MM.1S (cell line): Measurements from ENCODE around the gene SCN1A.

ENCODE experiments used
- EZH2phosphoT487 ChIP-seq: fragments of 300-600 bp; sonication (generic); IDR thresholded peaks from 2 replicates; pipeline ENCODE4 v1.6.1; 2018; ENCODE audit warnings: antibody characterized with exemption, low read length
- TF ChIP-seq, protein P1 (sequence below): fragments of 300-600 bp; sonication (generic); IDR thresholded peaks from 2 replicates; pipeline ENCODE4 v1.5.1; 2016; ENCODE audit warnings: antibody characterized with exemption, low read length, mixed read lengths

DNA sequence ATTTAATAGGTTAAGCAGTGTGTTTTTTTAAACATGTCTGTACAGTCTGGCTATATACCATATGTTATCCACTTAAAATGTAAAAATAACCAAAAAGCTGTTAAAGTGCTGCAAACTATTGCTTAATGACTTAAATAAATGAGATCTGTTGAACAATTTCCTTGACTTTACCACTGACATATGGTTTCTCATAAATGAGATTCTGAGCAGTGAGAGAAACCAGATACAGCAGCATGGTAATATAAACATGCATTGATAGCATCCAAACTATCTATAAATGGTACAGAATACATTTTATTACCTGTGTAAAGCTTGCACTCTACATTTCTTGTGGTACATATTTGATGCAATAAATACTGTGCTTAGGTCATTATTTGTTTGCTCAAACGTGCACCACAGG lies 138.0 kb downstream of the SCN1A start:
- TF ChIP-seq, protein P1, sequence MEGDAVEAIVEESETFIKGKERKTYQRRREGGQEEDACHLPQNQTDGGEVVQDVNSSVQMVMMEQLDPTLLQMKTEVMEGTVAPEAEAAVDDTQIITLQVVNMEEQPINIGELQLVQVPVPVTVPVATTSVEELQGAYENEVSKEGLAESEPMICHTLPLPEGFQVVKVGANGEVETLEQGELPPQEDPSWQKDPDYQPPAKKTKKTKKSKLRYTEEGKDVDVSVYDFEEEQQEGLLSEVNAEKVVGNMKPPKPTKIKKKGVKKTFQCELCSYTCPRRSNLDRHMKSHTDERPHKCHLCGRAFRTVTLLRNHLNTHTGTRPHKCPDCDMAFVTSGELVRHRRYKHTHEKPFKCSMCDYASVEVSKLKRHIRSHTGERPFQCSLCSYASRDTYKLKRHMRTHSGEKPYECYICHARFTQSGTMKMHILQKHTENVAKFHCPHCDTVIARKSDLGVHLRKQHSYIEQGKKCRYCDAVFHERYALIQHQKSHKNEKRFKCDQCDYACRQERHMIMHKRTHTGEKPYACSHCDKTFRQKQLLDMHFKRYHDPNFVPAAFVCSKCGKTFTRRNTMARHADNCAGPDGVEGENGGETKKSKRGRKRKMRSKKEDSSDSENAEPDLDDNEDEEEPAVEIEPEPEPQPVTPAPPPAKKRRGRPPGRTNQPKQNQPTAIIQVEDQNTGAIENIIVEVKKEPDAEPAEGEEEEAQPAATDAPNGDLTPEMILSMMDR = no peak
- no peak for TF ChIP-seq EZH2phosphoT487
